ENCODE data around the gene CST9. TPM values are rescaled to one million over a fixed set of nuclear protein-coding genes. Genes with fewer than 3 reads are reported as not detected.
"Not testable (repeated sequence)": the region's sequence is repeated elsewhere in the genome, so short reads cannot be mapped to it uniquely, and the experiment has no call there.

The CST9 gene
- total RNA-seq, 2 donors from 2014 or later: not detected

DNA sequence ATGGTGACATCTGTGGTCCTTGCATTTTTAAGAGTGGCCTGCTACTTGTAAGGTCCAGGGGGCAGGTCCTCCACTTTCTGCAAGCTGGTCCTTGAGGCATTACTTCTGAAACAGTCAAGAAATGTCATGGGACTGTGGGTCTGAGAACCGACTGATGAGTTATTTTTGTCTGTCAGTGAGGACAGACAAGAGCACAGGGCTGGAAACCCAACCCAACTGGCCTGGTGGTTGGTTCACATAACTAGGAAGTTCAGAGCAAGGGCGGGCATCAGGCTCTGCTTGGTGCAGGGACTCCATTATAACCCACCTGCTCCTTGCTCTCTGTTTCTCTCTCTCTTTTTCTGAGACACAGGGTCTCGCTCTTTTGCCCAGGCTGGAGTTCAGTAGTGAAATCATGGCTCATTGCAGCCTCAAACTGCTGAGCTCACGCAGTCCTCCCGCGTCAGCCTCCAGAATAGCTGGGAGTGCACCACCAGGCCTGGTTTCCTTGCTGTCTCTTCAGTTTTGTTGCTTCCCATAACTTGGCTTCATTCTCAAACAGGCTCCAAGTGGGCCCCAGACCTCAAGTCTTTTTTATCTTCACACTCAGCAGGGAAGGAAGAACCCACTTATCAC is 22.8 kb upstream of the CST9 start:
- DNase-seq: no peak
- intact Hi-C loops (cut with DNase I): no loop called here
- no peak for ATAC-seq

DNA sequence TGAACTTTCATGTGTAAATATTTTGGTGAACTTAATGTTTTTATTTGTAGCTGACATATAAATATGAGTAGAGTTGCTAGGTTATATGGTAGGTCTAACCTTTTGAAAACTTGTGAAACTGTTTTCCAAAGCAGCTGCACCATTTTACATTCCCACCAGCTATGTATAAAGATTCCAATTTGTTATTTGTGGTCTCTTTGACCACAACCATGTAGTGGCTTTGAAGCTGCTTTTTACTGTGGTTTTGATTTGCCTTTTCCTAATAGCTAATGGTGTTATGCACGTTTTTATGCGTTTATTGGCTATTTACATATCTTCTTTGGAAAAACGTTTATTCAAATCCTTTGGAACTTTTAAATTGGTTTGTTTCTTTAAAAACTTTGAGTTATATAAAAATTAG is 21.8 kb upstream of the CST9 start:
- intact Hi-C loops (cut with DNase I): no loop called here
- ATAC-seq: no peak
- no peak for DNase-seq

DNA sequence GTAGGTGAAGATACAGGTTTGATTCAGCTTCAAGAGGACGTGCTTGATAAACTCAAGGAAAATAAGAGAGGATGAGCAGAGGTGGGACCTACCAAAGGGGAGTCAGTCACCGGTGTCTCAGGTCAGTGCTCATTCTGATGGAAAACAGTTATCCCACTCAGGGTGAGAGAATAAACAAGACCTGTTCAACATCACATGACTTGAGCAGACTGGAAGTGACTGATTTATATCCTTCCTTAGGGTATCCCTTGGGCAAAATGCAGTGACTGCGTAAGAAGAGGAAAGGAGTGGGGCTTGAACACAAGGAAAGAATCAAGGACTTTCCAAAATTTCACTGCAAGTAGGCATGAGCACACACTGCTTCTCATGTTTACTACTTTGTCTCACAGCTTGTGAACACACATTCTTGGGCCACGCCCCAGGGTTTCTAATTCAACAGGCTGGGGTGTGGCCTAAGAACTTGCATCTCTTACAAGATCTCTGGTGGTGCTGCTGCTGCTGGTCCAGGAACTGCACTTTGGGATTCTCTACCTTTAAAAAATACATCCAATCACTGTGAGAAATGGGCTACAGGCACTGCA is 20.4 kb upstream of the CST9 start:
- intact Hi-C loops (cut with DNase I): no loop called here
- DNase-seq (no peak), ATAC-seq (no peak)

DNA sequence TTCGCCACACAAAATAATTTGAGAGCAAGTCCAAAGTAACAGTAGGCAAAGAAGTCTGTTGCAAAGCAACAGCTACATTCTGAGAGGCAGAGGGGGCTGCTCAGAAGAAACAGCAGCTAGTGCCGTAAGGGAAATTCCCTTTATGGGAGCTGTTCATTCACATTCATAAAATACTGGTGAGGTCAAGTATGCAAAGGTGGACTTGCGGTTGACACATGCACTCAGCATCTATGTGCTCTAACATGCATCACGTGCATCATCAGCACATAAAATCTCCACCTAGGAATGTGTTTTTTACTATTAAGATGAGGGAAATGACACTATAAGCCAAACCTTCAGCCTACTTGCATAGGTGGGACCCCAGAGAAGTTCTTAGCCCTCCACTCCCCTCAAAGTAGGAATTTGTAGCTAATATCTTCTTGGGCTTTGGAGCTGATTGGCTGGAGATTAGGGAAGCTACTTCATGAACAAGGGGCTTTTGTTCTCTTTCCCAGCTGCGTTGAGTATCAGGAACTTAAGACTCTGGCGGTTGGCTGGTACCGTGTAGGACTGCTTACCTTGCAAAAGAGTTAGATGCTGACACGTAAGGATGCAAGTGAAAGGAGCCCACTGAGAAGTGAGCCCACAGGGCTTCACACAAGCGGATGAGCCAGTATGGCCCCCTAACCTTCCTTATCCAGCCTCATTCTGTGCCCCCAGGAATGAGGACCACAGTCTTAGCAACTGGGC is 19.7 kb upstream of the CST9 start:
- ATAC-seq (no peak), DNase-seq (no peak)
- intact Hi-C loops (cut with DNase I): no loop called here

DNA sequence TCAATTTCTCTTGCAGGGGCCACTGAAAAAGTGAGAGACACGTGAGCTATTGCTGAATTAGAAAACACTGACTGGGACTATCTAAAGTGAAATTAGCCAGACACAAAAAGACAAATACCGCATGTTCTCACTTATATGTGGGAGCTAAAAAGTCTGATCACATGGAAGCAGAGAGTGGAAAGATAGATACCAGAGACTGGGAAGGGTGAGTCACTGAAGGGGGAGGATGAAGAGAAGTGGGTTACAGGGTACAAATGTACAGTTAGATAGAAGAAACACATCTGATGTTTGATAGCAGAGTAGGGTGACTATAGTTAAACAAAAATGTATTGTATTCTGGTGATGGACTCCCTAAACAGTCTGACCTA is 18.6 kb upstream of the CST9 start:
- intact Hi-C loops (cut with DNase I): no loop called here
- DNase-seq (no peak), ATAC-seq (peak in 1 of 2 donors; percentile 28)

DNA sequence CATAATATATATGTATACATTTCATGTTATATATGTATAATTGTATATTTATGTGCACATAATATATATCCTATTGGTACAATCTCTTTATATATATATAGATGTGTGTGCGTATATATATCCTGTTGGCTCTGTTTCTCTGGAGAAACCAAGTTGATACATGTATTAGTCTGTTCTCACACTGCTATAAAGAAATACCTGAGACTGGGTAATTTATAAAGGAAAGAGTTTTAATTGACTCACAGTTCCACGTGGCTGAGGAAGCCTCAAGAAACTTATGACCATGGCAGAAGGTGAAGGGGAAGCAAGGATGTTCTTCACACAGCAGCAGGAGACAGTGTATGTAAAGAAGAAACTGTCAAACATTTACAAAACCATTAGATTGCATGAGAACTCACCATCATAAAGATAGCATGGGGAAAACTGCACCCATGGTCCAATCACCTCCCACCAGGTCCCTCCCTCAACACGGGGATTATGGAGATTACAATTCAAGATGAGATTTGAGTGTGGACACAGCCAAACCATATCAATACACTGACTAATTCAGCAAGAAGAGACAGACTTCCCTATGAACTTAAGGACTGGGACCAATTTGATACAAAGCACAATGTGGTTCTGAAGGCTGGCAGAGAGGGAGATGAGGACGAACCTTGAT is 18.1 kb upstream of the CST9 start:
- intact Hi-C loops (cut with DNase I): no loop called here
- DNase-seq: no peak
- no peak for ATAC-seq

DNA sequence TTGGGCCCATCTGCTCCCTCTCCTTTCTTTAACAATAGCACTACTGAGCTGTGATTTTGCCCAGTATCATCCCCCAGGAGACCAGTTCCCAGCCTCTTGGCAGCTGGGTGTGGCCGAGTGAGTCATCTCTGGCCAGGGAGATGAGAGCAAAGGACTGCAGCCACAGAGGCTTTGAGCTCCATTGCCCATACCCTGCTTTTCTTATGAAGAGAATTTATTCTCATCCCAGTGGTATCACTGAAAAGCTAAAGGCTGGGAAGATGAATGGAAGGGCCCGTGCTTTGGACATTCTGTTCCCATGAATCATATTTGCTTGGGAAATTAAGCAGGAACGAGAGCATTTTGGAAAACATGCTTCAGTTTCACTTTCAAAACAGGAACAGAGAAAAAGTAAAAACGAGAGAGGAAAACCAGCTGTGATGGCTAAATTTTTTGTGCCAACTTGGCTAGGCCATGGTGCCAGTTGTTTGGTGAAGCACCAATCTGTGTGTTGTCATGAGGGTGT is 17.2 kb upstream of the CST9 start:
- DNase-seq (peak; percentile 86), ATAC-seq (peak; percentile 90 to 98)
- intact Hi-C loops (cut with DNase I): no loop called here

DNA sequence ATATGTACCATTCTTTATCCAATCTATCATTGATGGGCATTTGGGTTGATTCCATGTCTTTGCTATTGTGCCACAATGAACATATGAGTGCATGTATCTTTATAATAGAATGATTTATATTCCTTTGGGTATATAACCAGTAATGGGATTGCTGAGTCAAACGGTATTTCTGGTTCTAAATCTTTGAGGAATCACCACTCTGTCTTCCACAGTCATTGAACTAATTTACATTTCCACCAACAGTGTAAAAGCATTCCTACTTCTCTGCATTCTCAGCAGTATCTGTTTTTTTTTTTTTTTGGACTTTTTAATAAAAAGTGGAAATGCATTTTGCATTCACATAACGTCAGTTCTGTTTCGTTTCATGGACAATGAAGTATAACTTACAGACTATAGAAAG is 16.7 kb upstream of the CST9 start:
- DNase-seq; intact Hi-C loops (cut with DNase I); ATAC-seq: not testable (repeated sequence)

DNA sequence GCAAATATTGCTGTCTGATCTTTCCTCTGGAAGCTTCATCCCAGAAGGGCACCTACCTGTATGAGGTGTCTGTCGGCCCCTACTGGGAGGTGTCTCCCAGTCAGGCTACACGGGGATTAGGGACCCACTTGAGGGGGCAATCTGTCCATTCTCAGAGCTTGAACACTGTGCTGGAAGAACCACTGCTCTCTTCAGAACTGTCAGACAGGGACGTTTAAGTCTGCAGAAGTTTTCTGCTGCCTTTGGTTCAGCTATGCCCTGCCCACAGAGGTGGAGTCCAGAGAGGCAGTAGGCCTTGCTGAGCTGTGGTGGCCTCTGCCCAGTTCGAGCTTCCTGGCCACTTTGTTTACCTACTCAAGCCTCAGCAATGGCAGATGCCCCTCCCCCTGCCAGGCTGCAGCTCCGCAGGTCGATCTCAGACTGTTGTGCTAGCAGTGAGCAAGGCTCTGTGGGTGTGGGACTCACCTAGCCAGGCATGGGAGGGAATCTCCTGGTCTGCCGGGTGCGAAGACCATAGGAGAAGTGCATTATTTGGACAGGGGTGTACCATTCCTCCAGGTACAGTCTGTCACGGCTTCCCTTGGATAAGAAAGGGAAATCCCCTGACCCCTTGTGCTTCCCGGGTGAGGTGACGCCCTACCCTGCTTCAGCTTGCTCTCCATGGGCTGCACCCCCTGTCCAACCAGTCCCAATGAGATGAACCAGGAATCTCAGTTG is 15.1 kb upstream of the CST9 start:
- ATAC-seq; DNase-seq; intact Hi-C loops (cut with DNase I): not testable (repeated sequence)

DNA sequence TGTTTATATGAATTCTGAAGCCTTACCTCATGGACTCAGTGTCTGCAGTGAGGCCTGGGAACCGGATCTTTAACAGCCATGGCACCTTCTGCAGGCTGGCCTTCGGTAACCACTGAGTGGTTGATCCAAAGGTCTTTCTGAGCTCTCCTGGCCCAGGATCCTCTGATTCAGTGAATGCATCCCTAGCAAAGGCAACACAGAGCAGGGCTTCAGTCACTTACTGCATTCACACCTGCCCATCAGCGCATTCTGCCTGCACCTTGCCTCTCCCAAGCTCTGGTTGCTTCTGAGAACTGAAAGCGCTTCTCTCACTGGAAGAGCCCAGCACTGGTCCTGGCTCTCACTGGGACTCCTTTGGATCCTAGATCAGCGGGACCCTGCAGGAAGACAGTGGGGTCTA is 8.4 kb upstream of the CST9 start:
- DNase-seq: no peak
- intact Hi-C loops (cut with DNase I): no loop called here
- ATAC-seq: peak; percentile 30 to 35

DNA sequence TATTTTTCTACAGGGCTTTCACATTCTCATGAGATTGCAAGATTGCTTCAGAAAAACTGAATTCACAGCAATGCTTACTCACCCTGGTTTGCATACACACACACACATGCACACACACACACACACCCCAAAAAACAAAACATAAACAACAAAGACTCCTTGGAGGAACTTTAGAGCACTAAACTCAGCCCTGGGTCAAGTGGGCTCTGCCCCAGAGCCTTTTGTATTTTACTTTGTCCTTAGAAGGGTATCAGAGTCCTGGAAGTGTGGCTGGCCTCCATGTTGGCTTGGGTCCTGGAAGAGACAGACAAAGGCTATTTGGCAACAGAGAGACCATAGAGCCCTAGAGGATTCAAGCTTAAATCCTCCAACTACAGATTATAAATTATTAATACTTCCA is 8.0 kb upstream of the CST9 start:
- intact Hi-C loops (cut with DNase I): no loop called here
- ATAC-seq (peak; percentile 75 to 76), DNase-seq (no peak)

DNA sequence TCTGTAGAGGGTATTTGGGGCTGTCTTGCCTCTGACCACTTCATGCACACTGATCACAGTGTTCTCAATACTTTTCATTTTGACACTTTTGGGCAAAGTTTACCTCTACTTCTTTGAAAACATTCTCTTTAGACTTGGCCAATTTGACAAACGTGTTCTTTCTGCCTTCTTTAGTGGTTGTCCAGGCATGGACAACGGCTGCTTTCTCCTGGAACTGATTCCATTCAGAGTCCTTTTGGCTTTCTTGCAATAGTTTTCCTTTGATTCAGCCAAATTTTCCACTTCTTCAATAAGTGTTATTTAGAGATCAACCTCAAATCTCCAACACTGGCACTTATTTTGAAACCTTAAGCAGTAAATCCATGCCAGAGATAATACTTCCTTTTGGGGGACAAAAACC is 6.7 kb upstream of the CST9 start:
- ATAC-seq: no peak
- intact Hi-C loops (cut with DNase I): no loop called here
- no peak for DNase-seq

DNA sequence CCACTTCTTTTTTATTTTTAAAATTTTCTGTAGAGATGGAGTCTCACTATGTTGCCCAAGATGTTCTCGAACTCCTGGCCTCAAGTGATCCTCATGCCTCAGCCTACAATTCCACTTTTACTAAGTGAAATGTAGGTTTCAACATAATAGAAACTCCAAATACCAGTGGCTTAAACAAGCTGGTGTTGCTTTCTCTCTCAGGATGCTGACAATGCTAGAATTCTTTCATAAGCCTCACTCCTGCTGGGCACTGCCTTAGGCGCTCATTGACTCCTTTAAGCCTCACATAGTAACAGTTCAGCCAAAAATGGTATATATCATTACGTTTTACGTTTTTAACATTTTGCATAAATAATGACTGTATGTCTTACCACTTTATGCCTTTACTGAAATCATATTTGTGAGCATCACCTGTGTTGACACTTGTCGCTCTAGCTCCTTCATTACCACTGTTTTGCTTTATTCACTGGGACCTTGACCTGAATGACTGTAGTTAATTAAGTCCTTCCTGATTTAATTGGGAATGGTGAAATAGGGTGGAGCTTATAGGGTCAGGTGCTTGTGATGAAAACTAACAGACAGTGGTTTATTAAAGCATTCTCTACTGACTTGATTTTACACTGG is 3.9 kb upstream of the CST9 start:
- intact Hi-C loops (cut with DNase I): loop anchor here in 1 of 2 donors (10.0 kb wide), 1 partner anchor 165 kb away; no protein-coding TSS in a partner anchor
- DNase-seq: no peak
- ATAC-seq: no peak

DNA sequence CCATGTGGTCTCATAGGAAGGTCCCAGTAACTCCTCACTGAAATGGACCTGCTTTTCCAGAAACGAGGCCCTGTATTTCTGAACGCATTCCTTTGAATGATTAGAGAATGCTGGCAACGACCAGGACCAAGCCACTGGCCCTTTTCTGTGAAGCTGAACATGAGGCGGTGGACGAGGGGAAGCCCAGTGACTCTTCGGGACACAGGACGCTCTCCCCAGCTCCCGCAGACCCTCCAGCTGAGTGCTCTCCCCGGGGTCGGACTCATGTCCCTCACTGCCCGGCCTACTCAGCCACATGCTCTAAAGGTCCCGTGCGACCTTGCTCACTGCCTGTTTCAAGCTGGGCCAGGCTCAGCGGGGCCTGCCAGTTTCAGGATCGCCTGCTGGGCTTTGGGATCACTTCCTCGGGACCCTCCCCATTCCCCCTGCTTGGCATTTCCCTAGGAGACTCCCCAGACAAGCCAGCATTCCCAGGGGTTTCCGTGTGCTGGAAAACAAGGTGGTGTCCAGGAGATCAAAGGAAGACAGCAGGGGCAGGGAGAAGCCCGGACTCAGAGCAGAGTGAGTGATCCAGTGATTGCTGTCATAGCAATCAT is 2.6 kb upstream of the CST9 start:
- intact Hi-C loops (cut with DNase I): loop anchor here in 1 of 2 donors (10.0 kb wide), 1 partner anchor 164 kb away; no protein-coding TSS in a partner anchor
- ATAC-seq (no peak), DNase-seq (no peak)

DNA sequence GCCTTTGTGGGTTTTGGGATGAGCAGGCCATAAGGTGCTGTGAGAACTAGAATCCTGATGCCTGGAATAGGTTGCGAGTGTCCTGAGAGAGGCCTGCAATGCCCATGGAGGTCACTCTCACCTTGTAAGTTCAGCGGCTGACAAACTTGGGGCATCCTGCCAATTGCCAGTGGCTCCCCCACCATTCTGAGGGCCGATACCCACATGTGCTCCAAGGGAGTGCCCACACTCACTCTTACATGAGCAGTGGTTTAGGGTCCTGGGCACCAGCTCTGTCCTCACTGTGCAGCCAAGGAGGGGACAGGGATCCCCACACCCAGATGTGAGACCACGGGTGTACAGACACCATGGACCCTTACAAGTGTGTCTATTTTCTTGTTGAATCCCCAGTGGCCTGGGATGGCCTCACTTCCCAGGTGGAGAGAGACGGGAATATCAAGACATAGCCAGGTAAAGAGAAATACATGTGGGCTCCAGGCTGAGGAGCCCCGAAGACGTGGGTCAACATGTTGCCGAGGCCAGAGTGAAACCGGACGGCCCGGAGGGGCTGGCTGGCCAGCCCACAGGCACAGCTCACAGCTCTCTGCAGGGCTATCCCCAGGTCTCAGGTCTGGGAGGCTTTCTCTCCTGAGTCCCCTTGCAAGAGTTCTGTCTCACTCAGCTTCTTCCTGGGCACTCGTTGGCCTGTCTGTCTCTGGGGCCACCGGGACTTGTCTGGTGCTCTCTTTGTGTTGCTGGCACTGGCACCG is 2.0 kb upstream of the CST9 start:
- intact Hi-C loops (cut with DNase I): loop anchor here in 1 of 2 donors (10.0 kb wide), 1 partner anchor 163 kb away; no protein-coding TSS in a partner anchor
- ATAC-seq (no peak), DNase-seq (no peak)

DNA sequence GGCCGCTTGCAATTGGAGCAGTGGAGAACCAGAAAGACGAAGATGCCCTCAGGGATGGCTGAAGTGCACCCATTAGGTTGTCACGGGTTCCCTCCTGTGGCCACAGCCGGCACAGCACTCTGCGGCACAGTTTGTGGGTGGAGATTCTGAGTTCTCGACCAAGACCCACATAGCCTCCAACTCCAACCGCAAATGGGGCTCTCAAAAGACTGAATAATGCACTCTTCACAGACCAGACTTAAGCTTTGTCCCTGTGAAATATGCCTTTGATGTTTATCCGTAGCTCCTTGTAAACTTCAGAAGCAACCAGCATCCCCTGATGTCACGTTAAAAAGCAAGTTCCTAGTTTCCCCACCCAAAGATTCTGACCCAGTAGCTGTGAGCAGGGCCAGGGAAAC is 934 bp upstream of the CST9 start:
- DNase-seq: peak; percentile 82
- intact Hi-C loops (cut with DNase I): loop anchor here in 1 of 2 donors (10.0 kb wide), 1 partner anchor 162 kb away; no protein-coding TSS in a partner anchor
- ATAC-seq: peak; percentile 93

DNA sequence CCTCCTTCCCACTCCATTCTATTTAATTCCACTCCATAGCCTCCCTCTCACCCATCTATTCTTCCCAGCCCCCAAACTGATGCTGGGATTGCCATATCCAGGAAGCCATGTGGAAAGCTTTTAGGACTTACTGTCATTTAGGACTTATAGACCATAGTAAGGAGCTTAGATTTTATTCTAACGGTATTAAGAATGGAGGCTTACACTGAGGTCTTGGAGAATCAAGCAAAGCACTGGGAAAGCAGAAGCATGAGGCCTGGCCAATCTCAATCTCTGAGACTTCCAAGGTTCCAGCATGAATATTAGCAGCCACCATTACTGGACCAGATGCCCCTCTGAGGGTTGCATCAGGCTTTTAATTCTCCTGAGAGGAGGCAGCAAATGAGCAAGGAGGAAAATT is 1.4 kb downstream of the CST9 start:
- no peak for DNase-seq
- no peak for ATAC-seq
- intact Hi-C loops (cut with DNase I): loop anchor here (5.0 to 10.0 kb wide), 2 partner anchors 160 to 162 kb away; no protein-coding TSS in a partner anchor

Data from left cardiac atrium (tissue), 4 donors.